Breast epithelium (tissue), 3 donors: ENCODE measurements around the gene FGGY.

ENCODE experiments used
- POLR2AphosphoS5 ChIP-seq, 3 donors: sonication (generic); formaldehyde crosslinking; IDR thresholded peaks; one replicate each; pipeline ENCODE4 v1.6.1; 2017; ENCODE audit warnings: antibody characterized with exemption in 3 of 3
- TF ChIP-seq, protein P1 (sequence below), 3 donors: fragments of 450-650 bp; IDR thresholded peaks; one replicate each; pipeline ENCODE4 v1.5.1; 2016 to 2017; ENCODE audit warnings: antibody characterized with exemption in 3 of 3, mild to moderate bottlenecking in 3 of 3, moderate library complexity in 3 of 3

DNA sequence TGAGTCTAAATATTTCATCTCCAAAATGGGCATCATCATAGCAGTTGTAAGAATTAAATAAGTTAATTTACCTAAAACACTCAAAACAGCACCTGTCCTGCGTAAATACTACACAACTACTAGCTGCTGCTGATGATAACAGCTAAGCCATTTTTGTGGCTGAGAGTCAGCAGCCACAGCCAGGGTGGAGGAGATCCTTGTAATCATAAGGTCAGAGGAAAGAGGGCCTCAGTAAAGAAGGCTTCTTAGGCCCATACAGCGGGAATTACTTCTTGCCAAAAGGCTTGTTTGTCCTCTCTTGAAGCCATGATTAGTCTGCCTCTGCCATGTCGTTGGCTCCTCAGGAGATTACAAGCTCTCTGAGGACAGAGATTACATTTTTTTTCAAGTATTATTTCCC, 245.0 kb downstream of the FGGY start:
- TF ChIP-seq POLR2AphosphoS5 (IDR thresholded peaks at IDR 0.05) = no peak
- TF ChIP-seq, protein P1, sequence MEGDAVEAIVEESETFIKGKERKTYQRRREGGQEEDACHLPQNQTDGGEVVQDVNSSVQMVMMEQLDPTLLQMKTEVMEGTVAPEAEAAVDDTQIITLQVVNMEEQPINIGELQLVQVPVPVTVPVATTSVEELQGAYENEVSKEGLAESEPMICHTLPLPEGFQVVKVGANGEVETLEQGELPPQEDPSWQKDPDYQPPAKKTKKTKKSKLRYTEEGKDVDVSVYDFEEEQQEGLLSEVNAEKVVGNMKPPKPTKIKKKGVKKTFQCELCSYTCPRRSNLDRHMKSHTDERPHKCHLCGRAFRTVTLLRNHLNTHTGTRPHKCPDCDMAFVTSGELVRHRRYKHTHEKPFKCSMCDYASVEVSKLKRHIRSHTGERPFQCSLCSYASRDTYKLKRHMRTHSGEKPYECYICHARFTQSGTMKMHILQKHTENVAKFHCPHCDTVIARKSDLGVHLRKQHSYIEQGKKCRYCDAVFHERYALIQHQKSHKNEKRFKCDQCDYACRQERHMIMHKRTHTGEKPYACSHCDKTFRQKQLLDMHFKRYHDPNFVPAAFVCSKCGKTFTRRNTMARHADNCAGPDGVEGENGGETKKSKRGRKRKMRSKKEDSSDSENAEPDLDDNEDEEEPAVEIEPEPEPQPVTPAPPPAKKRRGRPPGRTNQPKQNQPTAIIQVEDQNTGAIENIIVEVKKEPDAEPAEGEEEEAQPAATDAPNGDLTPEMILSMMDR (IDR thresholded peaks at IDR 0.05) = no peak
